Measurements from ENCODE around the gene RUSF1. TPM values are rescaled to one million over a fixed set of nuclear protein-coding genes. Genes with fewer than 3 reads are reported as not detected.

RUSF1 gene
- total and polyA plus RNA-seq, 9 of the 15 experiments (the other 6 are each of a cell fraction or from before 2014, with no cell fraction given): 0.80 to 52.8 (median 27.6) TPM

DNA sequence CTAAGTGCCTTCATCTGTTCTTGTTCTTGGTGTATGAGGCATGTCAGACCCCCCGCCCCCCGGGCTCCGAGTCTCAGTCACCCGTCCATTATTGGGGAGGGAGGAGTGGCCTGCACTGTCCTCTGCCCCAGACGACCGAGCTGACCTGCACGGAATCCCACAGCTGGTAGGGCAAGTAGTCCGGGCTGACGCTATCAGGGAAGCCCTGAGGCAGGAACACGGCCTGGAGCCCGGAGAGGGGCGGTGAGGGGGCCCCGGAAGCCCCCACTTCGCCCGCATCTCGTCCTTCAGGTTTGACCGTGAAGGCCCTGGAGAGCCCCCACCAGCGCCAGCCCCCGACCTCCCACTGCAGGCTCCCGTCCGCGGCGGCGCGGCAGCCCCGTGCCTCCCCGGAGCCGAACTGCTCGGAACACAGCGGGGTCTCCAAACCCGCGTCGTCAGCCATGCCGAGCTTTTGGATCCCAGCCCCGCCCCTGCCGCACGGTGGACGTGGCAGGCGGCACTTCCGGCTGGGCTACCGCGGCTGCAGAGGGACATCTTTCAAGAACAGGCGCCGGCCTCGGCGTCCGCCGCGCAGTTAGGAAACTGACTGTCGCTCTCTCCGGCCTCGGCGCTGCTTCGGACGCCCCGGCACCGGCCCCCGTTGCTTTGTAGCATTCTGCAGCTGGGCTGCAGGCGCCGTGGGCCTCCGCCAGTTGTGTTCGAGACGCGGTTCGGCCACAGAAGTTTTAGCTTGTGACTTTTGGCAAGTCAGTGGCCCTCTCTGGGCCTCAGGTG, at the start of gene RUSF1 (continued):
- TF ChIP-seq, protein P1, sequence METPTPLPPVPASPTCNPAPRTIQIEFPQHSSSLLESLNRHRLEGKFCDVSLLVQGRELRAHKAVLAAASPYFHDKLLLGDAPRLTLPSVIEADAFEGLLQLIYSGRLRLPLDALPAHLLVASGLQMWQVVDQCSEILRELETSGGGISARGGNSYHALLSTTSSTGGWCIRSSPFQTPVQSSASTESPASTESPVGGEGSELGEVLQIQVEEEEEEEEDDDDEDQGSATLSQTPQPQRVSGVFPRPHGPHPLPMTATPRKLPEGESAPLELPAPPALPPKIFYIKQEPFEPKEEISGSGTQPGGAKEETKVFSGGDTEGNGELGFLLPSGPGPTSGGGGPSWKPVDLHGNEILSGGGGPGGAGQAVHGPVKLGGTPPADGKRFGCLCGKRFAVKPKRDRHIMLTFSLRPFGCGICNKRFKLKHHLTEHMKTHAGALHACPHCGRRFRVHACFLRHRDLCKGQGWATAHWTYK (CRISPR knock-in tag; IDR thresholded peaks at IDR 0.05): no peak
- TF ChIP-seq ZNF584 (CRISPR knock-in tag; IDR thresholded peaks at IDR 0.05; ENCODE audit: low read depth): no peak
- TF ChIP-seq, protein P2, sequence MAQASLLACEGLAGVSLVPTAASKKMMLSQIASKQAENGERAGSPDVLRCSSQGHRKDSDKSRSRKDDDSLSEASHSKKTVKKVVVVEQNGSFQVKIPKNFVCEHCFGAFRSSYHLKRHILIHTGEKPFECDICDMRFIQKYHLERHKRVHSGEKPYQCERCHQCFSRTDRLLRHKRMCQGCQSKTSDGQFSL (CRISPR knock-in tag; IDR thresholded peaks at IDR 0.05): no peak
- TF ChIP-seq, protein P2 (tag; IDR thresholded peaks at IDR 0.05): no peak
- TF ChIP-seq, protein P3, sequence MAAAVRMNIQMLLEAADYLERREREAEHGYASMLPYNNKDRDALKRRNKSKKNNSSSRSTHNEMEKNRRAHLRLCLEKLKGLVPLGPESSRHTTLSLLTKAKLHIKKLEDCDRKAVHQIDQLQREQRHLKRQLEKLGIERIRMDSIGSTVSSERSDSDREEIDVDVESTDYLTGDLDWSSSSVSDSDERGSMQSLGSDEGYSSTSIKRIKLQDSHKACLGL (CRISPR knock-in tag; IDR thresholded peaks at IDR 0.05; ENCODE audit: borderline replicate concordance, poor library complexity, severe bottlenecking): no peak
- TF ChIP-seq CHD4 (IDR thresholded peaks at IDR 0.05; ENCODE audit: insufficient read depth, insufficient replicate concordance, low read depth, low read length, poor library complexity, severe bottlenecking): no peak
- TF ChIP-seq NFRKB (IDR thresholded peaks at IDR 0.05; ENCODE audit: low read depth): peak; percentile 24
- peak; percentile 59; the same call in 1 of the 2 replicates for TF ChIP-seq IRF2 (CRISPR knock-in tag; IDR thresholded peaks at IDR 0.05)
- TF ChIP-seq SRSF9 (IDR thresholded peaks at IDR 0.05; ENCODE audit: borderline replicate concordance, low read depth, low read length): no peak
- TF ChIP-seq, protein P4, sequence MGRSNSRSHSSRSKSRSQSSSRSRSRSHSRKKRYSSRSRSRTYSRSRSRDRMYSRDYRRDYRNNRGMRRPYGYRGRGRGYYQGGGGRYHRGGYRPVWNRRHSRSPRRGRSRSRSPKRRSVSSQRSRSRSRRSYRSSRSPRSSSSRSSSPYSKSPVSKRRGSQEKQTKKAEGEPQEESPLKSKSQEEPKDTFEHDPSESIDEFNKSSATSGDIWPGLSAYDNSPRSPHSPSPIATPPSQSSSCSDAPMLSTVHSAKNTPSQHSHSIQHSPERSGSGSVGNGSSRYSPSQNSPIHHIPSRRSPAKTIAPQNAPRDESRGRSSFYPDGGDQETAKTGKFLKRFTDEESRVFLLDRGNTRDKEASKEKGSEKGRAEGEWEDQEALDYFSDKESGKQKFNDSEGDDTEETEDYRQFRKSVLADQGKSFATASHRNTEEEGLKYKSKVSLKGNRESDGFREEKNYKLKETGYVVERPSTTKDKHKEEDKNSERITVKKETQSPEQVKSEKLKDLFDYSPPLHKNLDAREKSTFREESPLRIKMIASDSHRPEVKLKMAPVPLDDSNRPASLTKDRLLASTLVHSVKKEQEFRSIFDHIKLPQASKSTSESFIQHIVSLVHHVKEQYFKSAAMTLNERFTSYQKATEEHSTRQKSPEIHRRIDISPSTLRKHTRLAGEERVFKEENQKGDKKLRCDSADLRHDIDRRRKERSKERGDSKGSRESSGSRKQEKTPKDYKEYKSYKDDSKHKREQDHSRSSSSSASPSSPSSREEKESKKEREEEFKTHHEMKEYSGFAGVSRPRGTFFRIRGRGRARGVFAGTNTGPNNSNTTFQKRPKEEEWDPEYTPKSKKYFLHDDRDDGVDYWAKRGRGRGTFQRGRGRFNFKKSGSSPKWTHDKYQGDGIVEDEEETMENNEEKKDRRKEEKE (IDR thresholded peaks at IDR 0.05; ENCODE audit: borderline replicate concordance in 1 of 2, control insufficient read depth in 1 of 2, low read depth in 2 of 2, low read length in 1 of 2): no peak
- TF ChIP-seq, protein P5, sequence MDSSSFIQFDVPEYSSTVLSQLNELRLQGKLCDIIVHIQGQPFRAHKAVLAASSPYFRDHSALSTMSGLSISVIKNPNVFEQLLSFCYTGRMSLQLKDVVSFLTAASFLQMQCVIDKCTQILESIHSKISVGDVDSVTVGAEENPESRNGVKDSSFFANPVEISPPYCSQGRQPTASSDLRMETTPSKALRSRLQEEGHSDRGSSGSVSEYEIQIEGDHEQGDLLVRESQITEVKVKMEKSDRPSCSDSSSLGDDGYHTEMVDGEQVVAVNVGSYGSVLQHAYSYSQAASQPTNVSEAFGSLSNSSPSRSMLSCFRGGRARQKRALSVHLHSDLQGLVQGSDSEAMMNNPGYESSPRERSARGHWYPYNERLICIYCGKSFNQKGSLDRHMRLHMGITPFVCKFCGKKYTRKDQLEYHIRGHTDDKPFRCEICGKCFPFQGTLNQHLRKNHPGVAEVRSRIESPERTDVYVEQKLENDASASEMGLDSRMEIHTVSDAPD (CRISPR knock-in tag; IDR thresholded peaks at IDR 0.05): no peak
- TF ChIP-seq RBM15 (IDR thresholded peaks at IDR 0.05; ENCODE audit: insufficient read depth, low read length): no peak
- TF ChIP-seq RBM17 (IDR thresholded peaks at IDR 0.05; ENCODE audit: borderline replicate concordance, low read depth, low read length): no peak
- TF ChIP-seq ZSCAN29 (IDR thresholded peaks at IDR 0.05): no peak
- TF ChIP-seq BHLHE40 (IDR thresholded peaks at IDR 0.05; ENCODE audit: low read length): peak; percentile 20
- no peak for TF ChIP-seq ZNF347 (CRISPR knock-in tag; IDR thresholded peaks at IDR 0.05; ENCODE audit: low read depth)
- TF ChIP-seq SIRT6 (IDR thresholded peaks at IDR 0.05; ENCODE audit: low read depth, low read length): no peak
- TF ChIP-seq ATF1 (CRISPR knock-in tag; IDR thresholded peaks at IDR 0.05): peak; percentile 20; the same call in 1 of the 2 replicates
- TF ChIP-seq ATF1 (tag; IDR thresholded peaks at IDR 0.05): peak; percentile 81
- peak; percentile 67 for TF ChIP-seq TAF7 (tag; IDR thresholded peaks at IDR 0.05)

All from K562 (cell line).